Measurements from ENCODE around the gene PIM1.
A peak's percentile ranks its signal among the peaks of the same experiment; 100 is the strongest.

PIM1 gene

DNA sequence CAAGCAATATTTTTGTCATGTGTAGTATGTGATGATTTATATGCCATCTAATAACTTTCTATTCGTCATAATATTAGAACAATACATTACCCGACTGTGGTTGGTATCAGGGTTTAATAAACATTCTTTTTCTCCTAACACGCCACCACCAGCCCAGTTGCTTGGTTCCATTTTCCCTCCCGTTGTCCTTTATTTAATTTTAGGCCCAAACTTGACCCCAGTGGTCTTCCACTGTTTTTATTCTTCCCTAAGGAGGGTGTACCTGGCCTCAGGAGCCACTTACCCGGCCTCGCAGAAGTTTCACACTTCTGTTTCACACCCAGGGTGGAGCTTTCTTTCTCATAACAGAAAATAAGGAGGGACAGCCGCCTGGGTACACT, 33.1 kb upstream of the PIM1 start:
- Mint-ChIP-seq H3K4me1 (peaks cover 69% of the 10 kb centered on the region), H3K36me3 (ENCODE audit: low read depth) (no peaks in the 10 kb centered on the region), H3K9me3 (no peaks in the 10 kb centered on the region), H3K27ac (peak overlapping the region; percentile 98 to 99 (median 99)), H3K4me3 (peak overlapping the region; percentile 71 to 81 (median 77)), H3K27me3 (ENCODE audit: low read depth) (no peaks in the 10 kb centered on the region)
- TF ChIP-seq, protein P1, sequence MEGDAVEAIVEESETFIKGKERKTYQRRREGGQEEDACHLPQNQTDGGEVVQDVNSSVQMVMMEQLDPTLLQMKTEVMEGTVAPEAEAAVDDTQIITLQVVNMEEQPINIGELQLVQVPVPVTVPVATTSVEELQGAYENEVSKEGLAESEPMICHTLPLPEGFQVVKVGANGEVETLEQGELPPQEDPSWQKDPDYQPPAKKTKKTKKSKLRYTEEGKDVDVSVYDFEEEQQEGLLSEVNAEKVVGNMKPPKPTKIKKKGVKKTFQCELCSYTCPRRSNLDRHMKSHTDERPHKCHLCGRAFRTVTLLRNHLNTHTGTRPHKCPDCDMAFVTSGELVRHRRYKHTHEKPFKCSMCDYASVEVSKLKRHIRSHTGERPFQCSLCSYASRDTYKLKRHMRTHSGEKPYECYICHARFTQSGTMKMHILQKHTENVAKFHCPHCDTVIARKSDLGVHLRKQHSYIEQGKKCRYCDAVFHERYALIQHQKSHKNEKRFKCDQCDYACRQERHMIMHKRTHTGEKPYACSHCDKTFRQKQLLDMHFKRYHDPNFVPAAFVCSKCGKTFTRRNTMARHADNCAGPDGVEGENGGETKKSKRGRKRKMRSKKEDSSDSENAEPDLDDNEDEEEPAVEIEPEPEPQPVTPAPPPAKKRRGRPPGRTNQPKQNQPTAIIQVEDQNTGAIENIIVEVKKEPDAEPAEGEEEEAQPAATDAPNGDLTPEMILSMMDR (IDR thresholded peaks at IDR 0.05; ENCODE audit: unreplicated experiment in 3 of 3): no peak

DNA sequence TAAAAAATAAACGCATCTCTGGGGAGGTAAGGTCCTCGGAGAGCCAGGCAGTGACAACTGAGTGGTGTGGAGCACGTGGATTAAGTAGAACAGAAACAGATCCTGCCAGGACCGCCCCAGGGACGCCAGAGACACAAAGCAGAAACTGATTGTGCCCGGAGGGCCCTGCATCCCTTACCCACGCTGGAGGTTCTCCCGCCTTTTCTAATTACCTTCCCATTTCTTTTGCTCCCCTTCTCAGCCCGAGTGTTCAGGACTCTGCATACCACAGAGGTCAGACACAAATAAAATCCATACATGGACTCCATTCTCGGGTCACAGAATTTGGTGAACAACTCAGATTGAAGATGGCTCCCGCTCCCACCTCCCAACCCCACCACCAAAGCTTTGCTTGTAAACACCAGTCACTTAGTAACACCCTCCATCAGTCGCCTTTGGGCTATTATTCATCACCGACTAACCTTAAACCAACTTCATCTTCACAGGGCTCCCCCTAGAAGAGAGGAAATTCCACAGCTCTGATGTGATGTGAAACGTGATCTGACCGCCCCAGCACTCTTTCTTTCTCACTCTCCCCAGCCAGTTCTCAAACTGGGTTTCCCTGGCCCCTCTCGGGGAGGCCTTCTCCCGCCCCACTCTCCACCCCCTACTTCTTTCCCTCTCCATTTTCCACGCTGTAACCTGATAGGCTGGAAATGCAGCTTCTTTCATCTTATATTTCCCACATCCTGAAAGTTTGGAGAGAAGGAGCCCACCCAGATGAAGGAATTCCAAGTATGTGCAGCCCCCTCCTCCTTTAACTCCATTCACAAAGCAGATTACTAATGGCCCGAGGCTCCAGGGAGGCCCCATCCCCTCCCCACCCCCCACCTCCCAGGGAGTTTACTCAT, 32.5 kb upstream of the PIM1 start:
- Mint-ChIP-seq H3K36me3 (ENCODE audit: low read depth) (no peaks in the 10 kb centered on the region), H3K27ac (peak overlapping the region; percentile 98 to 99 (median 99)), H3K9me3 (no peaks in the 10 kb centered on the region)

DNA sequence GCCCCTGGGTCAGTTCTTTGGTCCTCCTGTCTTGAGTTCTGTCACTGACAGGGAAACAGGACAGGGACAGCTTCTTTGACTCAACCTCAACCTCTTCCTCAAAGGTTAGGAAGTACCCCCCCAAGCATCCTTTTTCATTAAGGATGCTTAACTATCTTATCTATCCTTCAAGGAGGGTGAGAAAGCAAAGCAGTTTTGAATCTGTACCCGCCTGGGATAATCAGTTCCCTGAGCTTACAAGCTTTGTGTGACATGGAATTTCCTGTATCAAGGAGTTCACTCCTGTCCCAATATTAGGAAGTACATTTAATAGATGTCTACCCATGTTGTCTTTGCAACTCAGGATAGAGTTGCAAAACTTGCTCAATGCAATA, 31.1 kb upstream of the PIM1 start:
- Mint-ChIP-seq H3K4me3 (no peak overlapping the region), H3K27ac (peak overlapping the region; percentile 98 to 99 (median 99)), H3K9me3 (no peaks in the 10 kb centered on the region), H3K27me3 (ENCODE audit: low read depth) (no peaks in the 10 kb centered on the region), H3K4me1 (peaks cover 77% of the 10 kb centered on the region), H3K36me3 (ENCODE audit: low read depth) (no peaks in the 10 kb centered on the region)
- TF ChIP-seq, protein P1 (IDR thresholded peaks at IDR 0.05; ENCODE audit: unreplicated experiment in 3 of 3): no peak

More for the DNA sequence above, 32.5 kb upstream of the PIM1 start:
- peaks cover 70% of the 10 kb centered on the region for H3K4me1 Mint-ChIP-seq
- H3K4me3 Mint-ChIP-seq: peak overlapping the region; percentile 71 to 81 (median 77)
- TF ChIP-seq, protein P1 (IDR thresholded peaks at IDR 0.05; ENCODE audit: unreplicated experiment in 3 of 3): no peak
- H3K27me3 Mint-ChIP-seq (ENCODE audit: low read depth): no peaks in the 10 kb centered on the region

DNA sequence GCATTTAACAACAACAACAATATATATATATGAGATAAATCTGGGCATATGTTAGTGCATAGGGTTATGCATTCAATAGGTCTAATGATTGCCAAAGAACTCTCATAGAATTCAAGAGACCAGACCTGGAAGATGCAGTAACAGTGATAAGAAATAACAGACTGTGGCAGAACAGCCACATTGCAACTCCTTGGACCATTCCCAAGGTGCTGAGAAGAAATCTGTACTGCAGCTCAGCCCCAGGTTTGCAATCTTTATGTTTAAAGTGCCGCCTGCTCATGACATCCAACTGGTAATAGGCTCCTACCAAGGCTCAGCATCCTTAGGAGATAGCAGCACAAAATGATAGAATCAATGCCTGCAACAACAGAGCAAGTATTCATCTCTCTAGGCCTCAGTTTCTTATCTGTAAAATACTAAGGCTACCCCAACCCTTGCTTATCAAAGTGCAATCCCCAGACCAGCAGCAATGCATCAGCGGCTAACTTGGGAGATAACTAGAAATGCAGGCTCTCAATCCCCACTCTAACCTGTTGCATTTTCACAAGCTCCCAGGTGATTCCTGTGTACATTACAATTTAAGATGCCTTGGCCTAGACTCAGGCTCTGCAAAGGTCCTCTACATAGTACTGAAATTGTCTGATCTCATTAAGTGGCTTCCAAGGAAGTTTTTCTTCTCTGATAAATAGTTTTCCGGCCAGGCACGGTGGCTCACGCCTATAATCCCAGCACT, 30.6 kb upstream of the PIM1 start:
- Mint-ChIP-seq H3K9me3 (no peaks in the 10 kb centered on the region), H3K27ac (peak overlapping the region; percentile 98 to 99 (median 99)), H3K27me3 (ENCODE audit: low read depth) (no peaks in the 10 kb centered on the region), H3K4me3 (peak overlapping the region in 1 of 3 experiments; percentile 13), H3K36me3 (ENCODE audit: low read depth) (no peaks in the 10 kb centered on the region), H3K4me1 (peaks cover 76% of the 10 kb centered on the region)
- TF ChIP-seq, protein P1 (IDR thresholded peaks at IDR 0.05; ENCODE audit: unreplicated experiment in 3 of 3): no peak

DNA sequence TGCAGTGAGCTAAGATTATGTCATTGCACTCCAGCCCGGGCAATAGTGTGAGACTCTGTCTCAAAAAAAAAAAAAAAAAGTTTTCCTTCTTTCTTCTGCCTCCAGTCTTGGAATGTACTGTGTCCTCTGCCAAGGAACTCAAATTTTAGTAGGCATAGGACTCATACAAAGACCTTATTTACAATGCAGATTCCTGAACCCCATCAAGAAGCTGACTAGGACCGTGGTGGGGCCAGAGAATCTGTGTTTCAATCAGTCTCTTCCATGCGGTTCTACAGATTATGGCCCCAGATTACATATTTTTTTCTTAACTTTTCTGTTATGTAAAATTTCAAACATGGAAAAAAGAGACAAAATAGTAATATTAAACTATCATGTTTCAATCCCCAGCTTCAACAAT, 29.8 kb upstream of the PIM1 start:
- H3K27me3 Mint-ChIP-seq (ENCODE audit: low read depth): no peaks in the 10 kb centered on the region
- no peak overlapping the region for H3K4me3 Mint-ChIP-seq
- TF ChIP-seq, protein P1 (IDR thresholded peaks at IDR 0.05; ENCODE audit: unreplicated experiment in 3 of 3): no peak
- no peaks in the 10 kb centered on the region for H3K36me3 Mint-ChIP-seq (ENCODE audit: low read depth)
- H3K9me3 Mint-ChIP-seq: no peaks in the 10 kb centered on the region
- peaks cover 74% of the 10 kb centered on the region for H3K4me1 Mint-ChIP-seq
- peak overlapping the region; percentile 73 to 99 (median 75) for H3K27ac Mint-ChIP-seq

All from nephron (organoid).